ENCODE measurements around the gene TEX13C.

TEX13C gene

GRCh38 chrX:125374169-125374568 lies 54.5 kb downstream of the TEX13C start:
- Histone ChIP-seq H3K27ac (ENCODE audit: low read length) (no peak overlapping the region), H3K4me1 (ENCODE audit: low read length) (no peaks in the 10 kb centered on the region), H3K4me2 (ENCODE audit: low read length) (no peak overlapping the region), H3K9ac (ENCODE audit: low read length) (no peak overlapping the region), H3K9me3 (ENCODE audit: insufficient read depth, low read length) (no peaks in the 10 kb centered on the region), H3K36me3 (replicated peaks; ENCODE audit: low read depth, low read length) (no peaks in the 10 kb centered on the region), H3K27me3 (ENCODE audit: low read depth, low read length) (no peaks in the 10 kb centered on the region), H4K20me1 (ENCODE audit: insufficient read depth, low read length) (no peaks in the 10 kb centered on the region), H3K4me3 (ENCODE audit: low read length) (no peak overlapping the region), H3K79me2 (ENCODE audit: low read length) (no peaks in the 10 kb centered on the region), H2AFZ (ENCODE audit: low read depth, low read length) (no peak overlapping the region)
- TF ChIP-seq CTCF (IDR thresholded peaks at IDR 0.05; ENCODE audit: low read depth, low read length) (no peak), EZH2phosphoT487 (IDR thresholded peaks at IDR 0.05; ENCODE audit: low read depth) (no peak)
